ENCODE data around the gene CSTF1. TPM values are rescaled to one million over a fixed set of nuclear protein-coding genes. Genes with fewer than 3 reads are reported as not detected.
A peak's percentile ranks its signal among the peaks of the same experiment; 100 is the strongest.

The CSTF1 gene
- total RNA-seq, 8 experiments from 2014 or later = 17.0 to 39.8 (median 24.1) TPM

DNA sequence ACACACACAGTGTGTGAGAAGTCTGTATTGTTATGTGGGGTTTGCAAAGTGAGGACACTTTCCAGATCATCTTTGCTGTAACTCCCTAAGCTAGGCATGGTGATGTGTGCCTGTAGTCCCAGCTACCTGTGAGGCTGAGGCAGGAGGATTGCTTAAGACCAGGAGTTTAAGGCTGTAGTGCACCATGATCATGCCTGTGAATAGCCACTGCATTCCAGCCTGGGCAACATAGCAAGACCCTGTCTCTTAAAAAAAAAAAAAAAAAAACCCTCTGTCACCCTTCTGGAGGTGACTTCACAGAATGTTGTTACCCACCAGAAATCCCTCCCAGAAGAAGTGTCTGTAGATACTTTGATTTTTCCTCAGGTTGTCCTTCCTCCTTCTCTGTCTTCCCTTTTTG lies 34.5 kb downstream of the CSTF1 start:
- Histone ChIP-seq H3K27ac (no peak overlapping the region), H3K4me3 (no peak overlapping the region), H3K4me1 (replicated peaks in 1 of 2) (peaks cover 0 to 3% of the 10 kb centered on the region in 2 donors)
- in situ Hi-C loops (cut with MboI; ENCODE audit: low pct_unique_long_range_greater_than_20kb in 2 of 9, low sequenced_read_pairs in 9 of 9, unreplicated experiment in 9 of 9) = no loop called here
- ATAC-seq (replicated peaks in 6 of 8) = no peak

DNA sequence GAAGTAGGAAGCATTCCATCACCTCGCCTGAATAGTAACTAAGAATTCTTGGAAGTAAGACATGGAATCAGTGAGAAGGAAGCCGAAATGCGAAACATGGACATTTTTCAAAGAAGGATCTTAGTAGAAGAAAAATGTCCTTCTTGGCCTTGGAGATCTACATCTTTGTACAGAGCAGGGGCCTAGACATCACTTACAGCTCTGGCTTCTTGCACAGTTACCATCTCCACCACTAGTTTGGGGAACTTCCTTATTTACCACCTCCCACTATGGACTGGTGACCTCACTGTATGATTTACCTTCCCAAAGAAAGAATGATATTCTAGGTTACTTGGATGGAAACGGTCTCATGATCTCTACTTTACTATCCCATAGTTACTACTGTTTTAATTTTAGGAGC lies 35.4 kb downstream of the CSTF1 start:
- H3K4me3 ChIP-seq = no peak overlapping the region

GRCh38 chr20:56428410-56428809 lies 36.0 kb downstream of the CSTF1 start:
- 41 to 100% (median 77%) methylated on average over 1 to 5 of the region's 5 CpGs; no CpG with 5 or more reads in 2 of the 10 experiments for WGBS, 10 experiments
- Histone ChIP-seq H3K27ac (no peak overlapping the region), H3K4me1 (replicated peaks in 1 of 2) (no peaks in the 10 kb centered on the region), H3K4me3 (no peak overlapping the region)
- ATAC-seq (replicated peaks in 6 of 8) = peak in 2 of 8 experiments; percentile 84 to 93
- in situ Hi-C loops (cut with MboI; ENCODE audit: low pct_unique_long_range_greater_than_20kb in 2 of 9, low sequenced_read_pairs in 9 of 9, unreplicated experiment in 9 of 9) = no loop called here

More for the DNA sequence above, 35.4 kb downstream of the CSTF1 start:
- Histone ChIP-seq H3K4me1 (replicated peaks in 1 of 2) (no peaks in the 10 kb centered on the region), H3K27ac (no peak overlapping the region)
- WGBS, 10 experiments = 71 to 100% (median 81%) methylated on average over 1 to 4 of the region's 4 CpGs; no CpG with 5 or more reads in 2 of the 10 experiments
- peak in 2 of 8 experiments; percentile 15 to 30 for ATAC-seq (replicated peaks in 6 of 8)
- in situ Hi-C loops (cut with MboI; ENCODE audit: low pct_unique_long_range_greater_than_20kb in 2 of 9, low sequenced_read_pairs in 9 of 9, unreplicated experiment in 9 of 9) = no loop called here

GRCh38 chr20:56428881-56429280 lies 36.4 kb downstream of the CSTF1 start:
- no peak for ATAC-seq (replicated peaks in 6 of 8)
- WGBS, 10 experiments = 58 to 100% (median 68%) methylated on average over 1 to 7 of the region's 8 CpGs; no CpG with 5 or more reads in 4 of the 10 experiments
- in situ Hi-C loops (cut with MboI; ENCODE audit: low pct_unique_long_range_greater_than_20kb in 2 of 9, low sequenced_read_pairs in 9 of 9, unreplicated experiment in 9 of 9) = no loop called here
- H3K27ac ChIP-seq = no peak overlapping the region
- no peaks in the 10 kb centered on the region for H3K4me1 ChIP-seq (replicated peaks in 1 of 2)
- no peak overlapping the region for H3K4me3 ChIP-seq

GRCh38 chr20:56429502-56429901 lies 37.1 kb downstream of the CSTF1 start:
- in situ Hi-C loops (cut with MboI; ENCODE audit: low pct_unique_long_range_greater_than_20kb in 2 of 9, low sequenced_read_pairs in 9 of 9, unreplicated experiment in 9 of 9) = no loop called here
- ATAC-seq (replicated peaks in 6 of 8) = no peak
- 30 to 93% (median 62%) methylated on average over 1 to 6 of the region's 6 CpGs; no CpG with 5 or more reads in 1 of the 10 experiments for WGBS, 10 experiments
- Histone ChIP-seq H3K27ac (no peak overlapping the region), H3K4me1 (replicated peaks in 1 of 2) (no peaks in the 10 kb centered on the region), H3K4me3 (no peak overlapping the region)

GRCh38 chr20:56429941-56430340 lies 37.5 kb downstream of the CSTF1 start:
- no peak for ATAC-seq (replicated peaks in 6 of 8)

GRCh38 chr20:56430461-56430860 lies 38.0 kb downstream of the CSTF1 start:
- WGBS, 10 experiments = 32 to 100% (median 49%) methylated on average over 1 to 4 of the region's 4 CpGs; no CpG with 5 or more reads in 2 of the 10 experiments
- peak in 1 of 8 experiments; percentile 23 for ATAC-seq (replicated peaks in 6 of 8)
- in situ Hi-C loops (cut with MboI; ENCODE audit: low pct_unique_long_range_greater_than_20kb in 2 of 9, low sequenced_read_pairs in 9 of 9, unreplicated experiment in 9 of 9) = no loop called here
- Histone ChIP-seq H3K4me3 (no peak overlapping the region), H3K27ac (no peak overlapping the region), H3K4me1 (replicated peaks in 1 of 2) (no peaks in the 10 kb centered on the region)

More at GRCh38 chr20:56429941-56430340, 37.5 kb downstream of the CSTF1 start:
- Histone ChIP-seq H3K27ac (no peak overlapping the region), H3K4me1 (replicated peaks in 1 of 2) (no peaks in the 10 kb centered on the region), H3K4me3 (no peak overlapping the region)
- in situ Hi-C loops (cut with MboI; ENCODE audit: low pct_unique_long_range_greater_than_20kb in 2 of 9, low sequenced_read_pairs in 9 of 9, unreplicated experiment in 9 of 9) = no loop called here
- 0 to 80% (median 24%) methylated on average over 1 to 4 of the region's 4 CpGs; no CpG with 5 or more reads in 2 of the 10 experiments for WGBS, 10 experiments

DNA sequence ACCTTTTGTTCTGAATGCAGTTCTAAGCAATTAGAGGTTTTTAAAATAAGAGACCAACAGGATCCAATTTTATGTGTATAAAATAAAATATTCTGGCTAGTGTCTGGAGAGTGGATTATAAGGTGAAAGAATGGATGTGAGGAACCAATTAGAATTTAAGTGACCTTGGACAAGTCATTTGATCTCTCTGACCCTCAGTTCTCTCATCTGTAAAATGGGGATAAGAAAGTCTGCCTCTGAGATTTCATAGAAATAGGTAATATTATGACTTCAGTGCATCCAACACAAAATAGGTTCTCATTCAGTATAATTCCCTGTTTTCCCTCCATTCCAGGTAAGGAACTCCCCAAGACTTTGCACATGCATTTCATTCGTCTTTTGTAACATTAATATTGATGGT lies 38.5 kb downstream of the CSTF1 start:
- ATAC-seq (replicated peaks in 6 of 8) = no peak

GRCh38 chr20:56431471-56431870 lies 39.0 kb downstream of the CSTF1 start:
- no peak overlapping the region for H3K4me3 ChIP-seq
- in situ Hi-C loops (cut with MboI; ENCODE audit: low pct_unique_long_range_greater_than_20kb in 2 of 9, low sequenced_read_pairs in 9 of 9, unreplicated experiment in 9 of 9) = no loop called here
- ATAC-seq (replicated peaks in 6 of 8) = no peak
- no peak overlapping the region for H3K27ac ChIP-seq
- WGBS, 10 experiments = 0 to 95% (median 70%) methylated on average over 1 to 3 of the region's 3 CpGs; no CpG with 5 or more reads in 1 of the 10 experiments
- H3K4me1 ChIP-seq (replicated peaks in 1 of 2) = no peaks in the 10 kb centered on the region

More for the DNA sequence above, 38.5 kb downstream of the CSTF1 start:
- Histone ChIP-seq H3K4me3 (no peak overlapping the region), H3K27ac (no peak overlapping the region), H3K4me1 (replicated peaks in 1 of 2) (no peaks in the 10 kb centered on the region)
- in situ Hi-C loops (cut with MboI; ENCODE audit: low pct_unique_long_range_greater_than_20kb in 2 of 9, low sequenced_read_pairs in 9 of 9, unreplicated experiment in 9 of 9) = no loop called here
- 10 to 100% (median 75%) methylated on average over 1 of the region's 1 CpG; no CpG with 5 or more reads in 3 of the 10 experiments for WGBS, 10 experiments

DNA sequence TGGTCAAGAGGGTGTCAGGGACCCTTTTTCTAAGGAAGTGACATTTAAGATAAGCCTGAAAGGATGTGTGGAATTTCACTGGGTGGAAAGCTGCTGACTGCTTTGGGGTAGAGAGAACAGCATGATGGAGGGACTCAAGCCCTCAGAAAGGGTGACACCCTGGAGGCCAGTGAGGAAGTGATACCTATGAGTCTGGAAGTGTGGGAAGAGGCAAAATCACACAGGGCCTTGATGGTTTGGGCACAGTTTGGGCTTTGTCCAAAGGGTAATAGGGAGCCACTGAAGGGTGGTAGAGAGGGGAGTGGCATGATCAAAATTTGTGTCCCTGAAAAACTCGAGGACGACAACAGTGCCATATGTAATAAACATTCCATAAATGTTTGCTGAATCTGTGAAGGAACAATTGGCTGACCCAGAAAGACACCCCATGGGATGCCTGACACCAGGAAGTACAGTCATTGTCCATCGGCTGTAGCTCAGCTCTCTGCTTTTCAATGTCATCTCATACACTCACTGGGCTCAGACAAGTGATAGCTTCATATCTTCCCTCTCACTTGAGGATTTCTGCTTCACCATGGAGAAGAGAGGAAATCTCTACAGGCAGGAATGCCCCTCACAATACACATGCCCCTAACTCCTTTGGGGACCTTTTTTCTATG lies 40.9 kb downstream of the CSTF1 start:
- WGBS, 10 experiments = 0 to 83% (median 42%) methylated on average over 2 to 3 of the region's 3 CpGs; no CpG with 5 or more reads in 4 of the 10 experiments
- in situ Hi-C loops (cut with MboI; ENCODE audit: low pct_unique_long_range_greater_than_20kb in 2 of 9, low sequenced_read_pairs in 9 of 9, unreplicated experiment in 9 of 9) = no loop called here
- no peaks in the 10 kb centered on the region for H3K4me1 ChIP-seq (replicated peaks in 1 of 2)
- peak in 3 of 8 experiments; percentile 12 to 58 (median 52) for ATAC-seq (replicated peaks in 6 of 8)
- no peak overlapping the region for H3K27ac ChIP-seq
- no peak overlapping the region for H3K4me3 ChIP-seq

- Histone ChIP-seq H3K27ac (no peak overlapping the region), H3K4me1 (replicated peaks in 1 of 2) (no peaks in the 10 kb centered on the region), H3K4me3 (no peak overlapping the region)
- in situ Hi-C loops (cut with MboI; ENCODE audit: low pct_unique_long_range_greater_than_20kb in 2 of 9, low sequenced_read_pairs in 9 of 9, unreplicated experiment in 9 of 9) = no loop called here
- ATAC-seq (replicated peaks in 6 of 8) = peak in 5 of 8 experiments; percentile 33 to 94 (median 78)
- WGBS, 10 experiments = 0 to 96% (median 78%) methylated on average over 2 to 5 of the region's 6 CpGs; no CpG with 5 or more reads in 3 of the 10 experiments
Observed at GRCh38 chr20:56433880-56434255, 41.4 kb downstream of the CSTF1 start.

DNA sequence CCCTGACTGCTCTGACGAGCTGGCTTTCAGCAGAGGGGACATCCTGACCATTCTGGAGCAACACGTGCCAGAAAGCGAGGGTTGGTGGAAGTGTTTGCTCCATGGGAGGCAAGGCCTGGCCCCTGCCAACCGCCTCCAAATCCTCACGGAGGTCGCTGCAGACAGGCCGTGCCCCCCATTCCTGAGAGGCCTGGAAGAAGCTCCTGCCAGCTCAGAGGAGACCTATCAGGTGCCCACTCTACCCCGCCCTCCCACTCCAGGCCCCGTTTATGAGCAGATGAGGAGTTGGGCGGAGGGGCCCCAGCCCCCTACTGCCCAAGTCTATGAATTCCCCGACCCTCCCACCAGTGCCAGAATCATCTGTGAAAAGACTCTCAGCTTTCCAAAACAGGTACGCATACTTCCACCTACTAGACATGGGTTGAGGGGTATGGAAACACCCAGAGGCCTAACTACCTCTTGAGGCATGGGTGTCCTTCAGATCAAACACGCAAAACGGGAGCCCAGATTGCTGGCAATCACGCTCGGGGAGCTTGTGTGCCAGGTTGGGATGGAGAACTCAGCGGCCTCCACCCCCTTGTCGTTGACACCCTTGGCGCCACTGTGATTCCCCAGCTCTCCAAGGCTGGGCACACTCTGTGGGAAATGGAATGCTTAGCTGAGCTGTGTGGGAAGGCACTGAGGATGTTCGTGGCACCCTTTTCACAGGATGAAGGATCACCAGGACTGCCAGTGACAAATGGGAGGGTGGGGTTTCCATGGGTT lies 44.9 kb downstream of the CSTF1 start:
- Histone ChIP-seq H3K27ac (no peak overlapping the region), H3K4me3 (no peak overlapping the region), H3K4me1 (replicated peaks in 1 of 2) (no peaks in the 10 kb centered on the region)
- in situ Hi-C loops (cut with MboI; ENCODE audit: low pct_unique_long_range_greater_than_20kb in 2 of 9, low sequenced_read_pairs in 9 of 9, unreplicated experiment in 9 of 9) = no loop called here
- WGBS, 10 experiments = 57 to 96% (median 63%) methylated on average over 1 to 9 of the region's 20 CpGs; no CpG with 5 or more reads in 3 of the 10 experiments
- ATAC-seq (replicated peaks in 6 of 8) = no peak

GRCh38 chr20:56438284-56438683 lies 45.8 kb downstream of the CSTF1 start:
- ATAC-seq (replicated peaks in 6 of 8) = no peak
- Histone ChIP-seq H3K27ac (no peak overlapping the region), H3K4me3 (no peak overlapping the region), H3K4me1 (replicated peaks in 1 of 2) (no peaks in the 10 kb centered on the region)
- 72 to 100% (median 97%) methylated on average over 1 to 4 of the region's 4 CpGs; no CpG with 5 or more reads in 2 of the 10 experiments for whole genome bisulfite sequencing, 10 experiments
- in situ Hi-C loops (cut with MboI; ENCODE audit: low pct_unique_long_range_greater_than_20kb in 2 of 9, low sequenced_read_pairs in 9 of 9, unreplicated experiment in 9 of 9) = no loop called here

Data from motor neuron (in vitro differentiated cells).